GM21723 (cell line): ENCODE data around the gene LEMD2.

Source experiments
- ATAC-seq: cut with Tn5 transposase; IDR thresholded peaks from one replicate; pipeline ENCODE4 v1.9.1; 2021; ENCODE audit warnings: mild to moderate bottlenecking, moderate library complexity; ENCODE audit not compliant: unreplicated experiment

The LEMD2 gene

GRCh38 chr6:33725222-33725621 lies 63.7 kb downstream of the LEMD2 start:
- ATAC-seq: no peak

- no peak for ATAC-seq
Measured at GRCh38 chr6:33724102-33725023, 64.6 kb downstream of the LEMD2 start.

- no peak for ATAC-seq
Measured at GRCh38 chr6:33723371-33724085, 65.4 kb downstream of the LEMD2 start.

- no peak for ATAC-seq
Measured at GRCh38 chr6:33722103-33722623, 66.8 kb downstream of the LEMD2 start.

GRCh38 chr6:33721508-33721907 lies 67.4 kb downstream of the LEMD2 start:
- no peak for ATAC-seq
